ENCODE results near the gene DNM1L.

DNA sequence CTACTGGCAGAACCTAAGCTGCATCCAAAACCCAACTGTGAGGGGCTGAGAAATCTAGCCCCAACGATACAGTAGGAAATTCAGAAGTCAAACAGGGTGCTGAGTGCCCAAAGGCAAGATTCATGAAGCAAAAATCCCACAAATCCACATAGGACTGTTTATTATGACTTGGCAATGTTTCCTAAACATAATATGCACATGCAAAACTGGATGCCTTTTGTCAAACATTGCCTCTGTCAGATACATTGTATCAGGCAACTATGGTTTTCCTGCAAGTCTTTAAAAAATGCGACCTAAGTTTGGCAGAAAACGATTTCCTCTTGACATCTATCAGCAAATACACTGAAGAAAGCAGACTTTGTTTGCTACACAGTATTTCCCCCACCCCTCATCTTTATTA, 103.9 kb downstream of the DNM1L start:
- TF ChIP-seq POLR2A (IDR thresholded peaks at IDR 0.05; ENCODE audit: low read length) (no peak), SMC3 (IDR thresholded peaks at IDR 0.05) (no peak), CHD2 (IDR thresholded peaks at IDR 0.05; ENCODE audit: low read length, partially characterized antibody) (no peak), SREBF2 (IDR thresholded peaks at IDR 0.05) (no peak), EP300 (IDR thresholded peaks at IDR 0.05) (no peak), ZC3H11A (IDR thresholded peaks at IDR 0.05) (no peak), RAD21 (conservative IDR thresholded peaks at IDR 0.05 in 1 of 2, IDR thresholded peaks at IDR 0.05 in 1 of 2) (no peak), PHF8 (IDR thresholded peaks at IDR 0.05; ENCODE audit: borderline replicate concordance, low read depth) (no peak)
- TF ChIP-seq, protein P1, sequence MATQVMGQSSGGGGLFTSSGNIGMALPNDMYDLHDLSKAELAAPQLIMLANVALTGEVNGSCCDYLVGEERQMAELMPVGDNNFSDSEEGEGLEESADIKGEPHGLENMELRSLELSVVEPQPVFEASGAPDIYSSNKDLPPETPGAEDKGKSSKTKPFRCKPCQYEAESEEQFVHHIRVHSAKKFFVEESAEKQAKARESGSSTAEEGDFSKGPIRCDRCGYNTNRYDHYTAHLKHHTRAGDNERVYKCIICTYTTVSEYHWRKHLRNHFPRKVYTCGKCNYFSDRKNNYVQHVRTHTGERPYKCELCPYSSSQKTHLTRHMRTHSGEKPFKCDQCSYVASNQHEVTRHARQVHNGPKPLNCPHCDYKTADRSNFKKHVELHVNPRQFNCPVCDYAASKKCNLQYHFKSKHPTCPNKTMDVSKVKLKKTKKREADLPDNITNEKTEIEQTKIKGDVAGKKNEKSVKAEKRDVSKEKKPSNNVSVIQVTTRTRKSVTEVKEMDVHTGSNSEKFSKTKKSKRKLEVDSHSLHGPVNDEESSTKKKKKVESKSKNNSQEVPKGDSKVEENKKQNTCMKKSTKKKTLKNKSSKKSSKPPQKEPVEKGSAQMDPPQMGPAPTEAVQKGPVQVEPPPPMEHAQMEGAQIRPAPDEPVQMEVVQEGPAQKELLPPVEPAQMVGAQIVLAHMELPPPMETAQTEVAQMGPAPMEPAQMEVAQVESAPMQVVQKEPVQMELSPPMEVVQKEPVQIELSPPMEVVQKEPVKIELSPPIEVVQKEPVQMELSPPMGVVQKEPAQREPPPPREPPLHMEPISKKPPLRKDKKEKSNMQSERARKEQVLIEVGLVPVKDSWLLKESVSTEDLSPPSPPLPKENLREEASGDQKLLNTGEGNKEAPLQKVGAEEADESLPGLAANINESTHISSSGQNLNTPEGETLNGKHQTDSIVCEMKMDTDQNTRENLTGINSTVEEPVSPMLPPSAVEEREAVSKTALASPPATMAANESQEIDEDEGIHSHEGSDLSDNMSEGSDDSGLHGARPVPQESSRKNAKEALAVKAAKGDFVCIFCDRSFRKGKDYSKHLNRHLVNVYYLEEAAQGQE (IDR thresholded peaks at IDR 0.05) = no peak
- TF ChIP-seq, protein P2, sequence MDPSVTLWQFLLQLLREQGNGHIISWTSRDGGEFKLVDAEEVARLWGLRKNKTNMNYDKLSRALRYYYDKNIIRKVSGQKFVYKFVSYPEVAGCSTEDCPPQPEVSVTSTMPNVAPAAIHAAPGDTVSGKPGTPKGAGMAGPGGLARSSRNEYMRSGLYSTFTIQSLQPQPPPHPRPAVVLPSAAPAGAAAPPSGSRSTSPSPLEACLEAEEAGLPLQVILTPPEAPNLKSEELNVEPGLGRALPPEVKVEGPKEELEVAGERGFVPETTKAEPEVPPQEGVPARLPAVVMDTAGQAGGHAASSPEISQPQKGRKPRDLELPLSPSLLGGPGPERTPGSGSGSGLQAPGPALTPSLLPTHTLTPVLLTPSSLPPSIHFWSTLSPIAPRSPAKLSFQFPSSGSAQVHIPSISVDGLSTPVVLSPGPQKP (IDR thresholded peaks at IDR 0.05; ENCODE audit: low read depth, low read length) = no peak
- TF ChIP-seq, protein P3, sequence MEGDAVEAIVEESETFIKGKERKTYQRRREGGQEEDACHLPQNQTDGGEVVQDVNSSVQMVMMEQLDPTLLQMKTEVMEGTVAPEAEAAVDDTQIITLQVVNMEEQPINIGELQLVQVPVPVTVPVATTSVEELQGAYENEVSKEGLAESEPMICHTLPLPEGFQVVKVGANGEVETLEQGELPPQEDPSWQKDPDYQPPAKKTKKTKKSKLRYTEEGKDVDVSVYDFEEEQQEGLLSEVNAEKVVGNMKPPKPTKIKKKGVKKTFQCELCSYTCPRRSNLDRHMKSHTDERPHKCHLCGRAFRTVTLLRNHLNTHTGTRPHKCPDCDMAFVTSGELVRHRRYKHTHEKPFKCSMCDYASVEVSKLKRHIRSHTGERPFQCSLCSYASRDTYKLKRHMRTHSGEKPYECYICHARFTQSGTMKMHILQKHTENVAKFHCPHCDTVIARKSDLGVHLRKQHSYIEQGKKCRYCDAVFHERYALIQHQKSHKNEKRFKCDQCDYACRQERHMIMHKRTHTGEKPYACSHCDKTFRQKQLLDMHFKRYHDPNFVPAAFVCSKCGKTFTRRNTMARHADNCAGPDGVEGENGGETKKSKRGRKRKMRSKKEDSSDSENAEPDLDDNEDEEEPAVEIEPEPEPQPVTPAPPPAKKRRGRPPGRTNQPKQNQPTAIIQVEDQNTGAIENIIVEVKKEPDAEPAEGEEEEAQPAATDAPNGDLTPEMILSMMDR (IDR thresholded peaks at IDR 0.05) = no peak
- TF ChIP-seq, protein P4, sequence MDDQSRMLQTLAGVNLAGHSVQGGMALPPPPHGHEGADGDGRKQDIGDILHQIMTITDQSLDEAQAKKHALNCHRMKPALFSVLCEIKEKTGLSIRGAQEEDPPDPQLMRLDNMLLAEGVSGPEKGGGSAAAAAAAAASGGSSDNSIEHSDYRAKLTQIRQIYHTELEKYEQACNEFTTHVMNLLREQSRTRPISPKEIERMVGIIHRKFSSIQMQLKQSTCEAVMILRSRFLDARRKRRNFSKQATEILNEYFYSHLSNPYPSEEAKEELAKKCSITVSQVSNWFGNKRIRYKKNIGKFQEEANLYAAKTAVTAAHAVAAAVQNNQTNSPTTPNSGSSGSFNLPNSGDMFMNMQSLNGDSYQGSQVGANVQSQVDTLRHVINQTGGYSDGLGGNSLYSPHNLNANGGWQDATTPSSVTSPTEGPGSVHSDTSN (IDR thresholded peaks at IDR 0.05) = no peak
- TF ChIP-seq, protein P5, sequence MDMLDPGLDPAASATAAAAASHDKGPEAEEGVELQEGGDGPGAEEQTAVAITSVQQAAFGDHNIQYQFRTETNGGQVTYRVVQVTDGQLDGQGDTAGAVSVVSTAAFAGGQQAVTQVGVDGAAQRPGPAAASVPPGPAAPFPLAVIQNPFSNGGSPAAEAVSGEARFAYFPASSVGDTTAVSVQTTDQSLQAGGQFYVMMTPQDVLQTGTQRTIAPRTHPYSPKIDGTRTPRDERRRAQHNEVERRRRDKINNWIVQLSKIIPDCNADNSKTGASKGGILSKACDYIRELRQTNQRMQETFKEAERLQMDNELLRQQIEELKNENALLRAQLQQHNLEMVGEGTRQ (IDR thresholded peaks at IDR 0.05) = no peak

All from A549 (cell line).